RPMI7951 (cell line): ENCODE results near the gene PPA2. TPM values are rescaled to one million over a fixed set of nuclear protein-coding genes. Genes with fewer than 3 reads are reported as not detected.
"Not testable (repeated sequence)": the region's sequence is repeated elsewhere in the genome, so short reads cannot be mapped to it uniquely, and the experiment has no call there.

Experiments used
- DNase-seq: peaks from one replicate; pipeline ENCODE4 v3.0.0-alpha.2; 2012; ENCODE audit warnings: low read depth
- total RNA-seq: library from RNA; depleted of rRNA; stranded (reverse); fragments of >200 nt; shearing (Covaris generic); gene quantifications from 2 replicates; pipeline ENCODE4 v1.2.3, GENCODE V29; 2014; rRNA removed

PPA2 gene
- total RNA-seq = 98.8 and 108 TPM in 2 replicates

DNA sequence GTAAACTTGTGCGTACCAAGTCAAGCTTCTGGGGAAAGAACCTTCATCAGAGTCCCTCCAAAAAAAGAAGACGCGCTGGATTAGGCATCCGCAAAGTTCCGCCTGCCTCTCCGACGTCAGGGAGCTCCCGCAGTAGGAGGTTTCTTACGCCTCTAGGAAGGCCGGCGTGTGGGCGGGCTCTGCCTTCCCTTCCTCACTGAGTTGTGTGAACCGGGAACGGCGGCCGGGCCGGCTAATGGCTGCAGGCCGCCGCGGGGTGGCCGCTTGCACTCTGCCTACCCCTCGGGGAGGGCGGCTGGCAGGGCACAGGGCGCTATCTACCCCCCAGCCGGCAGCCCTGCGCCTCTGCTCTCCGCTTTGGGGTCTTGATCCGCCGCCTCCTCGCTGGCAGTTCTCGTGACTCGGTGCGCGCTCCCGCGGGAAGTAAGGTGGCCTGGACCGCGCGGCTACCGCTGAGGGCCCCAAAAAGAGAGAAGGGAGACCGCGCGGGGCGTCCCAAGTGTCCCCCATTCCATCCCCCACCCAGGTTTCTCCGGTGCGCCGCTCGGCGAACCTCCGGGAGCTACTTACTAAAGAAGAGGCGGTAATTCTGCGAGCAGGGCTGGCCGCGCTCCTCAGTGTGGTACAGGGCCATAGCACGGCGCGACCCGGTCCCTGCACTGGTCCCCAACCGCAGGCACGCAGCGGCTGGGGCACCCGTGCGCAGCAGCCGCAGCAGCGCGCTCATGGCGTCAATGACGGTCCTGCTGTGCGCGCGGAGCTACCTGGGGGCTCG, at the start of gene PPA2:
TSS of gene PPA2 (minus strand) at position 739 of the 775 bp plus-strand sequence. CDS start at position 727, 12 bp downstream.
- peak; percentile 85 for DNase-seq

DNA sequence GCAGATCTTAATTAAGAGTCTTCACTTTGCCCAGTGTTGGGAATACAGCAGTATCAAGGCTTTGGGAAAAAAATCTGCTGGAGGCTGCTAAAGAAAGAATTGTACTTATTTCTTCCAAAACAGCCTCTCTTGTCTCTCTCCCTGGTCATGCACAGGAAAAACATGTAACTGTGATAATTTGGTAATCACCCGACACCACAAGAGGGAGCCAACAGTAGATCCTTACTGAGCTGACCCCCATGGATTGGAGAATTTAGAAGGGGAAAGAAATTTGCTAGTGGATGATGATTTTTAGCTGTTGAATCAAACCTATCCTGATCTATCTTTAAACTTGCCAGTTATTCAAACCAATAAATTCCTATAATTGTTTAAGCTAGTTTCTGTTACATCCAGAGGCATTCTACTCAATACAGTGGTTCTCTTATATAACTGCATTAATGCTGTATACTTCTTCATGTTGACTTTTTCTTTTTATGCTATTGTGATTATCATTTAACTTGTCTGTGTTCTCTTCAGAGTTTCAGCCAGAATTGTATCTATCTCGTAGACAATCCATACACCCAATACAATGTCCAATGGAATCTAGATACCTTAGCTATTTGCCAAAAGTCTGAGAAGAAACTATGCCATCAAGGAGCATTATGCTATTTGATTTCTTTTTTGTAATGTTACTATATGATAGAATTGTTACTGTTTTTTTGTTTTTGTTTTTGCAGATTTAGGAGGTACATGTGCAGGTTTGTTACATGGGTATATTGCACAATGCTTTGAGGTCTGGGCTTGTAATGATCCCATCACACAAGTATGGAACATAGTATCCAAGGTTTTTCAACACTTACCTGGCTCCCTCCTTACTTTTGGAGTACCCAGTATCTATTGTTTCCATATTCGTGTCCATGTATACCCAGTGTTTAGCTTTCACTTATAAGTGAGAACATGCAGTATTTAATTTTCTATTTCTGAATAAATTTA, 47.2 kb upstream of the PPA2 start:
- DNase-seq = peak; percentile 36

DNA sequence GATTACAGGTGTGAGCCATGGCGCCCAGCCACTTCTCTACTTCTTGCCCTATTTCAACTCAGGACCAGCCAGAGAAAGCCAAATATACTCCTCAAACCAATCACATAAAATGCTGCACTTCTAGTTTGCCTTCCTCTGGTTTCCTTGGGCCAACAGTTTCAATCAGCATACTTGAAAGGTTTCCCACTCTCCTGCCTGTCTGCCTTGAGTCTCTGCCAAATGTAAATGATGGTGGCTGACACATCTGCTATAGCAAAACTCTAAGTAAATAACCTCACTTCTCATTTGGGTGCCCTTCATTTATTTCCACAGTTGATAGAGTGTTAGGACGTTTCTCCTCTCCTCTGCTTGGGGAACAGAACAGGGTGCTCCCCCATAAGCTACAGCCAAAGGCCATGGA, 36.4 kb upstream of the PPA2 start:
- DNase-seq = no peak

DNA sequence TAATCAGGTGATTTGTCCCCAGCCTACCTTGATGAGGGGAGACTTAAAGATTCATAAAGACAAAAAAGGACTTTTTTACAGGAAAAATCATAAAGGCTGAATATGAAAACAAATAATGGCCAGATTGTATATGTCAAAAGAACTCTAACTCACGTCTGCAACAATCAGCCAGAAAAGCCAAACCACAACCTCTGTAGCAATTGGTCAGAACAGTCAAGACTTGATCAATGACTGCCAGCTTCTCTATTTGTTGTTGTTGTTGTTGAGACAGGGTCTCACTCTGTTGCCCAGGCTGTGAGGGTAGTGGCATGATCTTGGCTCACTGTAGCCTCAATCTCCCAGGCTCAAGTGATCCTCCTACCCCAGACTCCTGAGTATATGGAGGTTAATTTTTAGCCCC, 35.9 kb upstream of the PPA2 start:
- DNase-seq = no peak

DNA sequence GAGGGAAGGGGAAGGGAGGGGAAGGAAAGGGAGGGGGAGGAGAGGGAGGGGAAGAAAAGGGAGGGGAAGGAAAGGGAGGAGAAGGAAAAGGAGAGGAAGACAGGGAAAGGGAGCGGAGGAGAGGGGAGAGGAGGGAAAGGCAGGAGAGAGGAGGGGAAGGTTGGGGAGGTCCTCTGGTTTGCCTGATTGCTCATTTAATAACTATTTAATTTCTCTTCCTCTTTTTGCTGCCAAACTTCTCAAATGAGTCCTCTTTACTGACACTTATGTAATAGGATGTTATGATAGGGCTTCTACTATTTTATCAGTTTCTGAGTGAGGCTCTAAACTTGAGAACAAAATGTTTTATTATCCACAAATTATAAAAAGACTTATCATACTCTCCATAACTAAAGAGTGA, 35.4 kb upstream of the PPA2 start:
- DNase-seq = no peak

DNA sequence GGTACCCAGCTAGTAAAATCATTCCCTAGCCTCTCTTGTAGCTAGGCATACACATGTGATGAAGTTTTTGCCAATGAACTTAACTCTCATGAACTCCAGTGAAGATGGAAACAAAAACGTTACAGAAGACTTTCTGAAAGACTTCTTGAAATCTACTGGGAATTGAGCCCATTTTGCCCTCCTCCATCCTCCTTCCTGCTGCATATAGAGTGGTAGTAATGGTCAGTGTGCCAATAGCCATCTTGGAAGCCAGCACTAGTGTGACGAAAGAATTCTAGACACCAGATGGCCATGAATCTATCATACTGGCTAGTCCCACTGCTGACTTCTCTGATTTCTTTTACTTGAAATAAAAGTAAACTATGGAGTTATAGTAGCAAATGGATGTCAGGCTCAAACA, 30.9 kb upstream of the PPA2 start:
- no peak for DNase-seq

DNA sequence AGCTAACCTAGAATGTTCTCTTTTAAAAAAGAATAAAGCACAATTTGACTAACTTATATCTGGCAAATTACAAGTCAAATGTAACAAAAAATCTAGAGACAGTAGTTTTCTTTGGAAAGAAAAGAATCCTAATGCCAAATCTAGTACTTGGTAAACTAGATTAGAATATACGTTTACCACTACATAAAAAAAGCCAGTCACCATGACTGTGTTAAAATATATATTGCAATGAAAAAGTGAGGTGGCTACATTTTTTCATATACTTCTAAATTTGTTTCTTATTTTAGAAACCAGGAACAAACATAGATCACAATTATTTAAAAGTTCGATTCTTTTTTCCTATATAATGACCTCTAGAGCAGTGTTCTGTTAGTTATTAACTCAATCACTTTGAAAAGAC, 29.6 kb upstream of the PPA2 start:
- no peak for DNase-seq

DNA sequence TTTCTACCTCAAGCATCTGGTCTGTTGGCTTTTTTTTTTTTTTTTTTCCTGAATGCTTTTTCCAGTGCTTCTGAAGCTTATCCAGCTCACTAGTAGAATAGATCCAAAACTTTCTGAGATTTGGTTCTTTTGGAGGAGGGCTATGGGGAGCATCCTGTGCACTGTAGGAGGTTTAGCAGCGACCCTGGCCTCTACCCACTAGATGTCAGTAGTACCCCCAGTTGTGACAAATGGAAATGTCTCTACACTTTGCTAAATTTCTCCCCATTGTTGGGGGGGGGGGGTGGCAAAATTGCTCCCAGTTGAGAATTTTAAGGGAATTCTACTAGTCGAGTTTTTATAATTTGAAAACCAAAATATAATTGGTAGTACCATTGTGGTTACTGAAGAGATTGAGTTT, 23.0 kb upstream of the PPA2 start:
- DNase-seq = no peak

DNA sequence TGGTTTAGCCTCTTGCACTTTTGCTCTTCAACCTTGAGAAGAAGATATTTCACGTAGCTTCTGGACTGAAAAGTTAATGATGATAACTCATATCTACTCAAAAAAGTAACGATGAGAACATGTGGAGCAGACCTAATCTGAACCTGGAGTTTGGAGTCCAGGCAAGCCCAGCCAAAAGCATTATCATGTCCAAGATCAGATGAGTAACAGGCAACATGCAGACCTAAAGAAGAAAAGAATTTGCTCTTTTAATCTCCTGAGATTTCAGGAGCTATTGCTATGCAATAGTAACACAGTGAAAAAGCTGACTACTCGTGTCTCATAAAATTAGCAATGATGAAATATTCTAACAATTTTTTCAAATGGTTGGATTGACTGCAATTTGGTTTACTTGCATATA, 21.8 kb upstream of the PPA2 start:
- DNase-seq = no peak

DNA sequence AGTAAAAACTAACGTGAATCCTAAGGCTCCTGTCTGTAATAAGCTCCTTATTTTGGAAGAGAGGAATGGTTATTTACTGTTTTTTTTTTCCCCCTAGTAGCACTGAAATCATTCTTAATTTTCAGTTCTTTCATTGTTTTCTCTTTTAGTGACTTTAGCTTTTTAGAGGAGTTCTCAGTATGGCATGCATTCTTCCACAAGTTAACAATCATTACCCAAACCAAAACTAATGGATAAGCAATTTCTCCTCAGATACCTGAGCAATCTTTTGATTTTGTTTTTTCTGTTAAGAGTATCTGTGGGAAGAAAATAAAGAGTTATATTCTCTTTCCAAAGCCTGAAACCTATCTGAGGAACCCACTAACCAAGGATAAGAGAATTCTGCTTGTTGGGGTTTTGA, 16.7 kb upstream of the PPA2 start:
- DNase-seq = no peak

DNA sequence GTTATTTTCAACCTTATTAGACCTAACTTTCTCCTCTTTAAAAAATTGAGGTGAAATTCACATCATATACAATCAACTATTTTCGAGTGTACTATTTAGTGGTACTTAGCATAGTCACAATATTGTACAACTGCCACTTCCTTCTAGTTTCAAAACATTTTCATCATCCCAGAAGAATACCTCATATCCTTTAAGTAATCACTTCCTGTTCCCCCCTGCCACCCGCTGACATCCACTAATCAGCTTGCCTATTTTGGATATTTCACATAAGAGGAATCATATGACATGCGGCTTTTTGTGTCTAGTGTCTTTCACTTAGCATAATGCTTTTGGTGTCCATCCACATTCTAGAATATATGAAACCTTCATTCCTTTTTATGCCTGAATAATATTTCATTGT, 10.0 kb upstream of the PPA2 start:
- no peak for DNase-seq

DNA sequence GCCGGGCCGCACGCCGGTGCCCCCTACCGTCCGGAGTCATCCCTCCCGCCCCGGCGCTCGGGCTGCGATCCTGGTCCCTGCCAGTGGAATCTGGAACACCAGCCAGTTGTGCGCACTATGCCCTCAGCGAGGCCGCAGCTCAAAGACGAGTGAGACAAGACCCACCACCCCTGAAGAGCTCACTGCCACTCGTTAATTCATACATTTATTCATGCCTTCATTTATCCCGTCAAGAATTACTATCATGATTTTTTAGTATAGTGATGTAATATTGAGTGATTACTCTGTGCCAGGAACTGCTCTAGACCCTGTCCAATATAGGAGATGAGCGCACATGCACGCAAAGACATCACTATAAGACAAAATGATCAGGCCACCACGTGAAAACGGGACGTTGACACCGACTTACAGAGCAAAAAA, 247 bp upstream of the PPA2 start:
- DNase-seq = peak; percentile 78

DNA sequence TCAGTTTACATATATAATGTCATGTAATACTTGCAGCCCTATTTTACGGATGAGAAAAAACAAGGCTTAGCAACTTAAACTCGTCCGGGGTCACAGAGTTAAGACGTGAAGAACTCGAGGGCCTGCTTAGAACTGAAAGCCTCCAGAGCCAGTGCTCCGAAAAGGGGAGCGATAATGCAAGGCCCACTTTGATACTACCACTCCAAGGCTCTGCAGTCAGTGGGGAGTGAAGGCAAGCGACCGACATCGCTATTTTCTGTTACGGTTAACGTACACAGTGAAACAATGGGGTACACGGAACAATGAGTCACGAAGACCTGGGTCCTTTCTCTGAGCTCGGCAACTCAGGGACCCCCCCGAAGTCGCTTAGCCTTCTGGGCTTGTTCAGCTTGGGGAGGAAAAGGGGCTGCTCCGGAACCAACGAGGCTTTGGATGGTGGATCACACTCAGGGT, 965 bp downstream of the PPA2 start:
- DNase-seq = no peak

DNA sequence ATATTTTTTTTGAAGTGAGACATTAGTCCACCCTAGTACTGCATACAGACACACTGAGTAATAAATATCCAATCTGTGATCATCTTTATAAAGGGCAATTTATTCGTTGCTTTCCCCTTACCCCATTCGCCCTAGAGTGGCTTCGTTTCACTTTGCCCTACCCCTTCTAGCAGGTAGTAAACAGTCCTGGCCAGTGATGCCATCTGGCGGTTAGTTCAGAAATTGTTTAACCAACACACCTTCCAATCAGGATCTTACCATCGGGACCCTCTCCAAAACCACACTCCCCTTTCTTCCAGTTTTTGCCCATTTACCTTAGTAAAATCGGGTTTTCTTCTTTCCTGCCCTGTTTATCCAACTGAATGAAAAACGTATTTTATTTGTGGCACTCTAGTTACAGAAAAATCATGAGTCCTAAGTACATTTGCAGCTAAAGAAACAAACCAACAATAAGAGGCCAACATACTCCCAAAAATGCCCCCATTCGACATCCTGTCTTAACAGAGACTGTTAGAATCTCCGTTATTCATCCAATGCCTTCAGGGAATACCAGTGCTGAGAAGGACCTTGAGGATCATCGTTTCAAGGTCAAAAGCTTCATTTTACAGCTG, 2.2 kb downstream of the PPA2 start:
- peak; percentile 64 for DNase-seq

DNA sequence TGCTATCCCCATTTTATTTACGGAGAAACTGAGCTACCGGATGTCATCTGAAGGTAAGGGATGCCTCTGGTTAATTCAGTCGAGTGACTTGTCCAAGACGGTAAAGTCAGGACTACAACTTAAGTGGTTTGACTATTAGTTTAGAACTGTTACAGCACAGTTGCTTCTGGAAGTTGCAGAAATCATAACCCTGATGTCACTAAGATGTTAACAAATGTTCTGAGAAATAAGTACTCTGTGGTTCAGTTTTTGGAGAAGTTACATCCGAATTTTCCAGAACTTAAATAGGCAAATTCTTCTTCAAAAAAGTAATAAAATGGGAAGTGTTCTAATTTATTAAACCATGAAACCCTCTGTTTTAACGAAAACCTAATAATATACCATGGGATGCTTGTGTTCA, 3.1 kb downstream of the PPA2 start:
- DNase-seq = no peak

DNA sequence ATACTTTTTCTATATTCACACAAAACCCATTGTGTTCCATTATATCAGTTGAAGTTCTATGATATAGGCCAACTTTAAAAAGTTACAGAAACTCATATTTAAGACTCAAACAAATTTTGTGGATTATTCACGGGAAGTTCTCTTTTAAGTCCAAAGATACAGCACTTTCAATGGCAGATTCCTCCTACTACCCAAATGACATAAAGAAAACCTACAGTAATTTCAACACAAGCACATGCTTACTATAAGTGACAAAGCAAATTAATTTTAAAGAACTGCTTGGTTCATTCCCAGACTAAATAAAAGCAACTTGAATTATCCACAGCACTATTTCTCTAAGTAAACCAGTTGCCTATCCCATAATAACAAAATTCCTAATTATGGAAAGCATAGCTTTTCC, 4.1 kb downstream of the PPA2 start:
- DNase-seq = no peak

DNA sequence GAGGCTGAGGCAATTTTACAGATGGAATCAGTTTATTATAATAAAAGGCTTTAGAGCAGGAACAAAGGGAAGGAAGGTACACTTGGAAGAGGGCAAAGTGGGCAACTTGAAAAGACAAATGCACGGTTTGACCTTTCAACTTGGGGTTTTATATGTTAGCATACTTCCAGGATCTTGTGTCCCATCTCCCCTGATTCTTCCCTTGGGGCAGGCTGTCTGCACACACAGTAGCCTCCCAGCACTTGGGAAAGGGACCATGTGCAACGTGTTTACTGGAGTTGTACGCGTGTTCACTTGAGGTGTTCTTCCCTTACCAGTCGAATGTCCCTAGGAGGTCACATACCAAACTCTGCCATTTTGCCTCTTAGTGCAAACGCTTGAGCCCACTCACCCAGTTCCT, 7.3 kb downstream of the PPA2 start:
- no peak for DNase-seq

DNA sequence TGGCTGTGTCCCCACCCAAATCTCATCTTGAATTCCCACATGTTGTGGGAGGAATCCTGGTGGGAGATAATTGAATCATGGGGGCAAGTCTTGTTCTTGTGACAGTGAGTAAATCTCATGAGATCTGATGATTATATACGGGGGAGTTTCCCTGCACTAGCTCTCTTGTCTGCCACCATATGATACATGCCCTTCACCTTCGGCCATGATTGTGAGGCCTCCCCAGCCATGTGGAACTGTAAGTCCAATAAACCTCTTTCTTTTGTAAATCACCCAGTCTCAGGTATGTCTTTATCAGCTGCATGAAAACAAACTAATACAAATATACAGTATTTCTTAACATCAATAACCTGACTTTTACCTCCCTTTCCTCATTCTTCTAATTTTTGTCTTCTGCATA, 9.3 kb downstream of the PPA2 start:
- DNase-seq = not testable (repeated sequence)

DNA sequence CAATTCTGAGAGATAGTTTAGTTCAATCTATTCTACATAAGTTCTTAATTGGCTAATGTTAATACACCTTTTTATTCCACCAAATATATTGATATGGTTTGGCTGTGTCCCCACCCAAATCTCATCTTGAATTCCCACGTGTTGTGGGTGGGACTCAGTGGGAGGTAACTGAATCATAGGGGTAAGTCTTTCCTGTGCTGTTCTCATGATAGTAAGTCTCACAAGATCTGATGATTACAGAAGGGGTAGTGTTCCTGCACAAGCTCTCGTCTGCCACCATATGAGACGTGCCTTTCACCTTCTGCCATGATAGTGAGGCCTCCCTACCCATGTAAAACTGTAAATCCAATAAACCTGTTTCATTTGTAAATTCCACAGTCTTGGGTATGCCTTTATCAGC, 11.3 kb downstream of the PPA2 start:
- no peak for DNase-seq

DNA sequence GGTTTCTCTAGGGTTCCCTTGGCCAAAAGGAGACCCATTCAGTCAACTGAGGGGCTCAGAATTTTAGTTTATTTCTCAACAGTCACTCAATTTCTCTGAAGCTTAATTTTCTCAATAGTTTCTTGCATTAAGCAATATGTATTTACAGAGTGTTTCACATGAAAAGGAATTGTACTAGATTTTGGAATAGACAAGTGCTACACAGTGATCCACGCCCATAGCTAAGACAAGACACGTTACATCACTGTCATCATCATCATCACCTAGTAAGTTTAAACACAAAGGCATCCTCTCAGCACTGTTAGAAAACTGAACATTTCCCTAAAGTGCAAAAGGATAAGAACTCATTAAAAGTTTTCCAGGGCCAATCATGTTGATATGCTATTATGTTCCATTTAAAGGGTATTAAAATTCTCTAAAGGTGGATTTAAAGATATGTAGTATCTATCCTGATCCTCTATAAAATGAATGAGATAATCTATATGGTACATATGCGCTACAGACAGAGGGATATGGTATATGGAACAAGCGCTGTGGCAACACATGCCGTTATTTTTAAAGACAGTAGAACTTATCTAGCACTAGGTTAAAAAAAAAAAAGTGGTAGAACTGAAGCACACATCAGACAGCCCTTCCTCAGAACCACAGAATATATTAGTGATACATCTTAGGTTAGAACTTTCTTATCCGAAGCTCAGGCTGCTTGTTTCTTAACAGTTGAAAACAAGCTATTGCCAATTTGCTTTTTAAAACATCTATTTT, 12.1 kb downstream of the PPA2 start:
- no peak for DNase-seq

DNA sequence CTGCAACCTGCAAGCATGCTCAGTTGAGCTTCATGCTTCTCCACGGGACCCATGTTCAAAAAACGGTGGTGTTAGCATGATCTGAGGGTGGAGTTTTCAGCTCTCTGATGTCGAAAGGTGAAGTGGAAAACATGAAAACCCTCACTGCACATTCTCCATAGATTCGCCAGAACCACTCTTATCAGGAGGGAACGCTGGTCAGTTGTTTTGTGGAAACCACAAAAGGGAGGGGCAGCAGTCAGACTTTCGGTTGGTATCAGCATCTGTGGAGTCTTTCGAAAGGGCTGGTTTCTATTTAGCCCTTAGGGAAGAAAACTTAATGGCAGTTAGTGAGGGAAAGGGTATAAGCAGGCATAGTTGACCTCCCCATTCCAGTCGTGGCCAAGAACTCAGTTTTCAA, 12.6 kb downstream of the PPA2 start:
- DNase-seq = peak; percentile 91

DNA sequence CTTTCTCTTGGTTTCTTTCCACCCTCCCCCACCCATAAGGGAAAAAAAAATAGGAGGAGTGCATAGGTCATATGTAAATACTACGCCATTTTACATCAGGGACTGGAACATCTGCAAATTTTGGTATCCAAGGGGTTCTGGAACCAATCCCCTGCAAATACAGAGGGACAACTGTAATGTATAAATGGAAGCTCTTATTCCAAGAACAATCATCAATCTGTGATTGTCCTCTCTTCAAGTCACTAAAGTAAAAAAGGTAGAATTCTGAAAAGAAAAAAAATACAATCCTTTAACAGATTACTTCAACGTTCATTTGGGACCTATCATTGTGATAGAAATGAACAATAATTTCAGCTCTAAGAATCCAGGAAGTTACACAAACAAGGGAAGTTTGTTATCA, 13.6 kb downstream of the PPA2 start:
- DNase-seq = no peak
